Measurements from ENCODE around the gene DAZL.

The DAZL gene

DNA sequence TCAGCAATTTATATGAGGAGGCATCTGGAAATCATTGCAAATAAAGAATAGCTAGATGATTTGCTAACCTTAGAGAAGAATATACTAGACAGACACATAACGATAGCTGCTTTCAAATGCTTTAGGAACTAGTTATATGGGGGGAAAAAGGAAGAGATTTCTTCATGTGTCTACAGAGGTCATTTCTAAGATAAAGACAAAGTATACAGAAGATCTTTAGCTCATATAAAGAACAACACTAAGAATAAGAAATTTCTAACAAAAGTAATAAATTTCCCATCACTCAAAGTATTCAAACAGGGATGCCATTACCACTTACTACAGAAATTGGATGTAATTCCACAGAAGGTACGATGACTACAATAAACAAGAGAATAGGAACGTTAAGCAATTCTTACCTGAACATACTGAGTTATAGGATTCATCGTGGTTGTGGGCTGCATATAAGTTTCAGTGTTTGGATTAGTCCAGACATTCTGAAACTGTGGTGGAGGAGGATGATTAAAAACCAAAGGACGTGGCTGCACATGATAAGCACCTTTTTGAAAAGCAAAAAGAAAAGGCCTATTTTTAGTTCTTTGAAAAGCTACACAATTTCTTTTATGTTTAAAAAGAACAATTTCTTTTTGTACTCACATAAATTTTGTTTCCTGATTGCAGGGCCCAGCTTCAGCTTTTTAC lies 8.7 kb downstream of the DAZL start:
- DNase-seq (ENCODE audit: low read depth in 2 of 2) = no peak

GRCh38 chr3:16595778-16596177 lies 9.4 kb downstream of the DAZL start:
- no peak for DNase-seq (ENCODE audit: low read depth in 2 of 2)

DNA sequence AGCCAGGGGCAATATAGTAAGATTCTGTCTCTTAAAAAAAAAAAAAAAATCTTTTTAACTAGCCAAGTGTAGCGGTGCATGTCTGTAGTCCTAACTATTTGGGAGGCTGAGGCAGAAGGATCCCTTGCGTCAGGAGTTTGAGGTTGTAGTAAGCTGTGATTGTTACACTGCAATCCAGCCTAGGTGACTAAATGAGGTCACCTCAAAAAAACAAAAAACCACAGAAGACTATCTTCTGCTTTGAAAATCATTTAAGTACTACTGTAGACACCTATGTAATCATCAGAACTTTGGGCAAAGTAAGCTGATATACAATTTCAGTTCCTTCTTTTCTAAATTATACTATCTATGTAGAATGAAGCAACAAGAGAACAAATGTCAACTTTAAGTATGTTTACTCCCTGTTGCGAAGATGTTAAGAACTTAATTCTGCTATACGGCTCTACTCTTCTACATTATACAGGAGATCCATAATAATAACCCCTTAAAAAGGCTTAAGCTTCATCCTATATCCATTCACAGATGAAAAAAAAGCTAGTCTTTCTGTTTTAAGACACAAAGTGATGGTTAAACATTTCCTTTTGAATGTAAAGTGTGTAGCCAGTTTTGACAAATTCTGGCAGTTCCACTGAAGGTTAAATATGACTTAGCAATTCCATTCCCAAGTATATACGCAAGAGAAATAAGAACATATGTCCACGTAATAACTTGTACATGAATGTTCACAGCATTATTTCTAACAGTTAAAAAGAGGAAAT lies 15.2 kb downstream of the DAZL start:
- no peak for DNase-seq (ENCODE audit: low read depth in 2 of 2)

GRCh38 chr3:16589120-16589519 lies 16.1 kb downstream of the DAZL start:
- DNase-seq (ENCODE audit: low read depth in 2 of 2) = no peak

- no peak for DNase-seq (ENCODE audit: low read depth in 2 of 2)
Observed at GRCh38 chr3:16587681-16588060, 17.6 kb downstream of the DAZL start.

DNA sequence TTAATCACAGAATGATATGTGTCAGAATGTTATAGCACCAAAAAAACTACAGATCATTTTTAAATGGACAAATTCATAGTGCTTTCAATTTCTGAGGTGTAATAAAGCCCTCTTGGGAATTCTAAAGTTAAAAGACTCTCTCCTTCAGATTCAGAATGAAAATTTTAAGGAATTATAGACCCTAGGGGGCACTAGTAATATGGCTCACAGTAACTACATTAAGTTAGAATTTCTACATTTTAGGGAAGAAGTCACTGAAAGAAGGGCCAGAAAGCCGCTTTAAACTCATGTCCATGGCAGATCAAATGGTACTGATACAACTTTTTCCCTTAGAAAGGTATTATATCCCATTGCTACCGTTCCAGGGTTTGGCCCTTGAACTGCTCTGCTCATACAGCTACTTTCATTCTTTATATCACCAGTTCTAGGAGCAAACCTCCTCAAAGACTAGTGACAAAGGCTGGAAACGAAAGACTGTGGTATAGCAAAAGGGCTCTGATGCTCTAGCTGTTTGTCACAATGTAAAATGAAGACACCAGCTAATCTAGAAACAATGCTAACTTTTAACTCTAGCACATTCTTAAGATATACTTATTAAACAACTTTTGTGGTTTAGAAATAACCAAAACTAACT lies 18.1 kb downstream of the DAZL start:
- DNase-seq (ENCODE audit: low read depth in 2 of 2) = no peak

DNA sequence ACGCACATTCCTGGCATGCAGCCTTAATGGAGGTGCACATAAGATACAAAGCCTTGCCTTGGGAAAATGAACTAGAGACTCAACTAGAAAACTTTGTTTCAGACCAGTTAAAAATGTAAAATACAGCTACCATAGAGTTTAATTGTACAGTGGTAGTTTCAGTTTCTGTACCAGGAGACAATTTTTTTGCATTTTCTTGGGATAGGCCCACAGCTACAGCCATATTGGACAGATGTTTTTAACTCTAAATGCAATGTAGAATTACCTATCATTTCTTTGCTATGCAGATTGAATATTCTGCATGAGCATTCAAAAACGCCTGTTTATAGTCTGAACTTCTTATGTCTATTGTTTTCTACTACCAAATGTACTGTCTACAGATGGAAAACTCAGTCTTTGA lies 20.3 kb downstream of the DAZL start:
- DNase-seq (ENCODE audit: low read depth in 2 of 2) = no peak

GRCh38 chr3:16583551-16583950 lies 21.7 kb downstream of the DAZL start:
- no peak for DNase-seq (ENCODE audit: low read depth in 2 of 2)

GRCh38 chr3:16570113-16570512 lies 35.1 kb downstream of the DAZL start:
- DNase-seq (ENCODE audit: low read depth in 2 of 2) = no peak

DNA sequence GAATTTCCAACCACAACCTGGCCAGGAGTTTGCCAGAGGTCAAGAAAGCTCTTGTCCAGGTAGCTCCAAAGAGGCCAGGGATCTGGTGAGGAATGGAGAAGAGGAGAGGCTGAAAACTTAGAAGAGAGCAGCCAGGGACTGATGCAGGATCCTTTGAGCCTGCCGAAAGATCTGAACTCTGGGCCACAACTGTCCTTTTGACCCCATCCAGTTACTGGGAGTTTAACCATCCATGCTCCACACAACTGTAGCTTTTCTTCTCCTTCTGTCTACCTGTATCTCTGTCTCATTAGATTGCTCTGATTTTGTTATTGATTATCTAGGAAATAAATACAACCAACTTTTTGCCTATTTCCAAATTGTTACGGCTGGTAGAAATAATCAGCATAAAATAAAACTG lies 36.7 kb downstream of the DAZL start:
- no peak for DNase-seq (ENCODE audit: low read depth in 2 of 2)

- no peak for DNase-seq (ENCODE audit: low read depth in 2 of 2)
Observed at GRCh38 chr3:16568115-16568514, 37.1 kb downstream of the DAZL start.

GRCh38 chr3:16559653-16560365 lies 45.4 kb downstream of the DAZL start:
- DNase-seq (ENCODE audit: low read depth in 2 of 2) = no peak

- no peak for DNase-seq (ENCODE audit: low read depth in 2 of 2)
Observed at GRCh38 chr3:16554126-16554525, 51.1 kb downstream of the DAZL start.

DNA sequence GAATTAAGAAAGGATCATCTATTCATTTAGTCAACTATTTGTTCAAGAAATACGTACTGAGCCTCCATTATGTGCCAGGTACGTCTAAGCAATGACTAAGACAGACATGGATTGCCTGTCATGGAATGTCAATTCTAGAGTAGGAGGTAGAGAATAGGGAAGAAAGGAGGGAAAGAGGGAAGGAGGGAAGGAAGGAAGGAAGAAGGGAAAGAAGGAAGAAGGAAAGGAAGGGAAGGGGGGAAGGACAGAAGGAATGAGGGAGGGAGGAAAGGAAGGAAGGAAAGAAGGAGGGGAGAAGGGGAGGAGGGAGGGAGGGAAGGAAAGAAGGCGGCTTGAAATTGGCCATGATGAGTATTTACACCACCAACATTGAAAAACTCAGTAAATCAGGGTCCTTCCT lies 52.5 kb downstream of the DAZL start:
- no peak for DNase-seq (ENCODE audit: low read depth in 2 of 2)

GRCh38 chr3:16551342-16551976 lies 53.8 kb downstream of the DAZL start:
- DNase-seq (ENCODE audit: low read depth in 2 of 2) = no peak

GRCh38 chr3:16550676-16551341 lies 54.4 kb downstream of the DAZL start:
- DNase-seq (ENCODE audit: low read depth in 2 of 2) = peak; percentile 23 to 48

DNA sequence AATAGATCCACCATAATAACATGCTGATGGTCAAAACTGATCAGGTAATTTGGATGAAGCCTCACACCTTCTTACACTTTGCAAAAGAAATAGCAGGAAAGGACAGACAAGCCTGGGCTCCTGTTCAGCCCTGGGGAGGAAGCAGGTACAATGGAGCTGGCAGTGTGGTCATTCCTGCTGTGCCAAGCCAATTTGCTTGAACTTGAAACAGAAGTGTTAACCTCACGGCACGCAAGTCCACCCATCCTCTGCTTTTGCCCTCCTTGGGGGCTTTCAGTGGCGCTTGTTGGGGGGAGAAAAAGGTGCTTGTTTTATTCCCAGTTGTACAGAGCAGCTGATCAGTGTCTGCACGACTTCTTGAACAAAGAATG lies 54.9 kb downstream of the DAZL start:
- DNase-seq (ENCODE audit: low read depth in 2 of 2) = no peak

GRCh38 chr3:16548721-16549120 lies 56.5 kb downstream of the DAZL start:
- DNase-seq (ENCODE audit: low read depth in 2 of 2) = no peak

GRCh38 chr3:16547561-16548357 lies 57.5 kb downstream of the DAZL start:
- DNase-seq (ENCODE audit: low read depth in 2 of 2) = no peak

- no peak for DNase-seq (ENCODE audit: low read depth in 2 of 2)
Observed at GRCh38 chr3:16546186-16547010, 58.8 kb downstream of the DAZL start.
